HG03342 (cell line): Measurements from ENCODE around the gene ZFP91.

Experiments
- ATAC-seq: cut with Tn5 transposase; IDR thresholded peaks from one replicate; pipeline ENCODE4 v1.9.1; 2021; ENCODE audit warnings: mild to moderate bottlenecking, moderate library complexity; ENCODE audit not compliant: unreplicated experiment

Gene ZFP91

GRCh38 chr11:58658623-58659022, 79.8 kb downstream of the ZFP91 start:
- ATAC-seq, result no peak

DNA sequence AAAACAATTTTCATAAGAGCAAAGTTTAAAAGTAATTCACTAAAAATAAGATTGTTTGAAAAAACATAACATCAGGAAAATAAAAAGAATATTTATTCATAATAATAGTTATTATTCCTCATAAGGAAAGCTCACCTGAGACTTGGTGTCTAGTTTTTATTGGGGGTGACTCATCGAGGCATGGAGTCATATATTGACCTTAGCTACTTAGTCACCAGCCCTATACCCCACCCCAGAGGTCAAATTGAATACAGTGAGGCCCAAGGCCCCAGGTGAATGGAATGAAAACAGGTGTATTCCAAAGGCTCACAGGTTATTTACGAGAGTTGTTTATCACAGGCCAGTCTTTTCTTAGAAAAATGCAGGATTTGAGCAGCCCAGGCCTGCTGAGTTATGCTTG, 80.5 kb downstream of the ZFP91 start:
- ATAC-seq, result no peak

- no peak for ATAC-seq
These were observed 81.2 kb downstream of the ZFP91 start for GRCh38 chr11:58659910-58660570.
